A549 (cell line): ENCODE measurements around the gene FAM32A. TPM values are rescaled to one million over a fixed set of nuclear protein-coding genes. Genes with fewer than 3 reads are reported as not detected.

Source experiments
- ATAC-seq, 2 experiments: fragments of 200-7000 bp in 1 of 2; fragments of >200 bp in 1 of 2; cut with Nextera tagmentation in 1 of 2; cut with Tn5 transposase in 1 of 2; 3 replicates each; pipeline versions ENCODE4 v1.8.0 to v1.9.1; 2018 to 2020; ENCODE audit warnings: mild to moderate bottlenecking in 1 of 2, moderate library complexity in 1 of 2
- CTCF ChIA-PET: fragments of 300-600 bp; sonication (Branson Sonifier 250); formaldehyde crosslinking; extraction: SDS; loops from one replicate; lab custom pipeline; 2021; ENCODE audit warnings: antibody characterized with exemption, inconsistent platforms; lab: Yijun Ruan, JAX
- POLR2A ChIA-PET: fragments of 350-600 bp; formaldehyde crosslinking; extraction: SDS; loops from one replicate; lab custom pipeline; 2021; ENCODE audit warnings: antibody characterized with exemption, inconsistent platforms; lab: Yijun Ruan, JAX
- DNase-seq, 2 experiments: peaks; one replicate each; pipeline versions ENCODE4 v3.0.0 to v3.0.0-alpha.2; 2011 to 2016; ENCODE audit warnings: low read depth in 1 of 2, low spot score in 1 of 2
- FAIRE-seq: peaks from 2 replicates; lab custom pipeline; 2011; peaks lifted over from hg19 to GRCh38; lab: Jason Lieb, UNC
- H3K27ac ChIP-seq, 2 experiments: fragments of >200 bp; sonication (Bioruptor Twin); formaldehyde crosslinking; 3 replicates each; pipeline ENCODE4 v1.5.1; 2016 to 2017
- H3K4me1 ChIP-seq: fragments of >200 bp; sonication (Bioruptor Twin); formaldehyde crosslinking; 3 replicates; pipeline ENCODE4 v1.6.1; 2016
- H3K4me2 ChIP-seq: fragments of >200 bp; sonication (Bioruptor Twin); formaldehyde crosslinking; 3 replicates; pipeline ENCODE4 v1.6.1; 2016
- H3K4me3 ChIP-seq: fragments of >200 bp; sonication (Bioruptor Twin); formaldehyde crosslinking; 3 replicates; pipeline ENCODE4 v1.5.1; 2016
- H3K9me3 ChIP-seq: fragments of >200 bp; sonication (Bioruptor Twin); formaldehyde crosslinking; 3 replicates; pipeline ENCODE4 v1.6.1; 2016
- ATOH8 ChIP-seq: fragments of 250-450 bp; sonication (Bioruptor Pico); IDR thresholded peaks from 2 replicates; pipeline ENCODE4 v1.5.0; 2020; ENCODE audit warnings: low read depth, mild to moderate bottlenecking, moderate library complexity
- CBX2 ChIP-seq: fragments of 200-600 bp; sonication (generic); IDR thresholded peaks from 2 replicates; pipeline ENCODE4 v1.6.1; 2016; ENCODE audit warnings: low read depth, mild to moderate bottlenecking, borderline replicate concordance
- CEBPB ChIP-seq, 2 experiments: fragments of >200 bp in 1 of 2; sonication (Bioruptor Twin) in 1 of 2; formaldehyde crosslinking in 1 of 2; IDR thresholded peaks; 2 replicates each; pipeline ENCODE4 v1.6.1; 2012 to 2016
- CHD4 ChIP-seq: fragments of 200-600 bp; sonication (generic); IDR thresholded peaks from 2 replicates; pipeline ENCODE4 v1.6.1; 2016; ENCODE audit warnings: antibody characterized with exemption, mild to moderate bottlenecking, borderline replicate concordance
- CTCF ChIP-seq: fragments of >200 bp; sonication (Bioruptor Twin); formaldehyde crosslinking; IDR thresholded peaks from 3 replicates; pipeline ENCODE4 v1.5.1; 2016
- ELK1 ChIP-seq: fragments of 150-350 bp; IDR thresholded peaks from 2 replicates; pipeline ENCODE4 v1.6.1; 2014; ENCODE audit warnings: low read depth, mild to moderate bottlenecking, low read length
- EP300 ChIP-seq, 2 experiments: fragments of >200 bp; sonication (Bioruptor Twin); formaldehyde crosslinking; IDR thresholded peaks; 2 replicates in 1 of 2; 3 replicates in 1 of 2; pipeline ENCODE4 v1.6.1; 2016 to 2017
- FOXS1 ChIP-seq: fragments of 250-450 bp; sonication (Bioruptor Pico); IDR thresholded peaks from 2 replicates; pipeline ENCODE4 v1.5.0; 2020; ENCODE audit warnings: mild to moderate bottlenecking, moderate library complexity
- HES2 ChIP-seq: fragments of >200 bp; sonication (Bioruptor Twin); formaldehyde crosslinking; IDR thresholded peaks from 2 replicates; pipeline ENCODE4 v1.6.1; 2016
- HOXA7 ChIP-seq: fragments of 250-450 bp; sonication (Bioruptor Pico); IDR thresholded peaks from 2 replicates; pipeline ENCODE4 v1.5.0; 2020; ENCODE audit warnings: mild to moderate bottlenecking, moderate library complexity
- HOXB13 ChIP-seq: fragments of 250-450 bp; sonication (Bioruptor Pico); IDR thresholded peaks from 2 replicates; pipeline ENCODE4 v1.5.0; 2020; ENCODE audit warnings: low read depth, mild to moderate bottlenecking, moderate library complexity
- HOXB5 ChIP-seq: fragments of 250-450 bp; sonication (Bioruptor Pico); IDR thresholded peaks from 2 replicates; pipeline ENCODE4 v1.5.0; 2020; ENCODE audit warnings: mild to moderate bottlenecking, moderate library complexity
- MAZ ChIP-seq: fragments of 150-350 bp; IDR thresholded peaks from 2 replicates; pipeline ENCODE4 v1.6.1; 2014; ENCODE audit warnings: antibody characterized with exemption, low read depth, low read length, borderline replicate concordance
- PBX3 ChIP-seq: IDR thresholded peaks from 2 replicates; pipeline ENCODE4 v1.6.1; 2012
- POLR2AphosphoS2 ChIP-seq: conservative IDR thresholded peaks from 2 replicates; pipeline ENCODE4 v1.6.1; 2012; ENCODE audit warnings: low read length, improper control_type of control experiment, inconsistent platforms
- RAD21 ChIP-seq, 2 experiments: fragments of >200 bp in 1 of 2; sonication (Bioruptor Twin) in 1 of 2; formaldehyde crosslinking in 1 of 2; IDR thresholded peaks in 1 of 2; conservative IDR thresholded peaks in 1 of 2; 2 replicates in 1 of 2; 3 replicates in 1 of 2; pipeline ENCODE4 v1.6.1; 2012 to 2018; ENCODE audit warnings: inconsistent platforms in 1 of 2
- RARB ChIP-seq: fragments of 250-450 bp; sonication (Bioruptor Pico); IDR thresholded peaks from 2 replicates; pipeline ENCODE4 v1.8.0; 2021; ENCODE audit warnings: mild to moderate bottlenecking, moderate library complexity
- TFCP2L1 ChIP-seq: fragments of 250-450 bp; sonication (Bioruptor Pico); IDR thresholded peaks from 2 replicates; pipeline ENCODE4 v1.5.0; 2021; ENCODE audit warnings: mild to moderate bottlenecking
- USF2 ChIP-seq: fragments of 450-650 bp; IDR thresholded peaks from 2 replicates; pipeline ENCODE4 v1.6.1; 2014; ENCODE audit warnings: antibody characterized with exemption
- WGBS: methylation state at CpG from one replicate; pipeline ENCODE4 v1.1.6; 2017; ENCODE audit errors: missing lambda C conversion rate; 5-methylcytosine and 5-hydroxymethylcytosine counted together
- polyA plus RNA-seq, 4 experiments: library from polyadenylated mRNA; depleted of rRNA in 3 of 4; stranded (reverse); fragments of >200 nt; fragmentation: RNase III in 1 of 4; extraction: RNeasy Plus Mini Kit Qiagen cat#74134 plus additional on column Dnase treatment in 1 of 4; gene quantifications; 2 replicates in 3 of 4; 3 replicates in 1 of 4; pipeline ENCODE4 v1.2.3, GENCODE V29; 2011 to 2017

The FAM32A gene
- polyA plus RNA-seq, 2 of the 4 experiments (the other 2 are of a cell fraction): 80.8 to 108 TPM

- CTCF ChIA-PET: interaction anchor here (1.0 to 1.1 kb wide), 2 partner anchors 8 to 10 kb away, joined by 3 to 5 read pairs; partner anchors contain the start of gene HSH2D
- ATAC-seq (no peak; a peak in 1 of 6 replicates), DNase-seq (no peak), FAIRE-seq (no peak)
- Histone ChIP-seq H3K4me2 (no peak overlapping the region), H3K27ac (no peak overlapping the region), H3K4me3 (no peak overlapping the region), H3K4me1 (no peaks in the 10 kb centered on the region), H3K9me3 (no peaks in the 10 kb centered on the region)
- POLR2A ChIA-PET: no interaction called here
- 62% methylated on average over 16 of the region's 16 CpGs for WGBS
- TF ChIP-seq EP300 (IDR thresholded peaks at IDR 0.05): no peak
- TF ChIP-seq ATOH8 (CRISPR knock-in tag): no peak
- TF ChIP-seq HOXA7 (CRISPR knock-in tag): no peak
- no peak for TF ChIP-seq HES2
Measured at GRCh38 chr19:16136185-16136999, 48.8 kb upstream of the FAM32A start.

GRCh38 chr19:16139752-16140151 lies 45.5 kb upstream of the FAM32A start:
- ChIA-PET CTCF (interaction anchor here (0.7 to 1.4 kb wide), 2 partner anchors 14 kb away, joined by 3 to 4 read pairs; no protein-coding TSS in a partner anchor), POLR2A (interaction anchor here (0.6 kb wide), 1 partner anchor 1629 kb away, joined by 3 read pairs; no protein-coding TSS in a partner anchor)
- 82% methylated on average over 13 of the region's 13 CpGs for WGBS
- H3K4me1 ChIP-seq: no peaks in the 10 kb centered on the region
- DNase-seq (no peak), FAIRE-seq (no peak), ATAC-seq (no peak)
- TF ChIP-seq CBX2 (no peak), CTCF (no peak), PBX3 (no peak), HOXB13 (CRISPR knock-in tag) (no peak), RAD21 (conservative IDR thresholded peaks at IDR 0.05 in 1 of 2, IDR thresholded peaks at IDR 0.05 in 1 of 2) (no peak), HOXA7 (CRISPR knock-in tag) (no peak), ELK1 (no peak), EP300 (IDR thresholded peaks at IDR 0.05) (no peak), CHD4 (no peak), MAZ (no peak), TFCP2L1 (CRISPR knock-in tag) (no peak), POLR2AphosphoS2 (no peak), FOXS1 (CRISPR knock-in tag) (no peak), USF2 (no peak), HOXB5 (CRISPR knock-in tag) (no peak), RARB (CRISPR knock-in tag) (no peak), CEBPB (IDR thresholded peaks at IDR 0.05) (no peak)
- no peak overlapping the region for H3K4me3 ChIP-seq
- no peak overlapping the region for H3K4me2 ChIP-seq
- H3K27ac ChIP-seq: no peak overlapping the region
- H3K9me3 ChIP-seq: no peaks in the 10 kb centered on the region
